Measurements from ENCODE around the gene ULK4. TPM values are rescaled to one million over a fixed set of nuclear protein-coding genes. Genes with fewer than 3 reads are reported as not detected.

The ULK4 gene
- total RNA-seq, 1 experiment from 2014 or later, result 4.2 TPM

- Mint-ChIP-seq H3K36me3 (ENCODE audit: insufficient read depth, unreplicated experiment) (no peaks in the 10 kb centered on the region), H3K27me3 (ENCODE audit: insufficient read depth, unreplicated experiment) (peaks cover 6% of the 10 kb centered on the region), H3K4me1 (ENCODE audit: low read depth, unreplicated experiment) (no peaks in the 10 kb centered on the region), H3K4me3 (ENCODE audit: unreplicated experiment) (no peak overlapping the region), H3K27ac (ENCODE audit: unreplicated experiment) (no peak overlapping the region), H3K9me3 (ENCODE audit: unreplicated experiment) (peaks cover 22% of the 10 kb centered on the region)
- no peaks in the 10 kb centered on the region for H3K4me1 ChIP-seq
- TF ChIP-seq, protein P1, sequence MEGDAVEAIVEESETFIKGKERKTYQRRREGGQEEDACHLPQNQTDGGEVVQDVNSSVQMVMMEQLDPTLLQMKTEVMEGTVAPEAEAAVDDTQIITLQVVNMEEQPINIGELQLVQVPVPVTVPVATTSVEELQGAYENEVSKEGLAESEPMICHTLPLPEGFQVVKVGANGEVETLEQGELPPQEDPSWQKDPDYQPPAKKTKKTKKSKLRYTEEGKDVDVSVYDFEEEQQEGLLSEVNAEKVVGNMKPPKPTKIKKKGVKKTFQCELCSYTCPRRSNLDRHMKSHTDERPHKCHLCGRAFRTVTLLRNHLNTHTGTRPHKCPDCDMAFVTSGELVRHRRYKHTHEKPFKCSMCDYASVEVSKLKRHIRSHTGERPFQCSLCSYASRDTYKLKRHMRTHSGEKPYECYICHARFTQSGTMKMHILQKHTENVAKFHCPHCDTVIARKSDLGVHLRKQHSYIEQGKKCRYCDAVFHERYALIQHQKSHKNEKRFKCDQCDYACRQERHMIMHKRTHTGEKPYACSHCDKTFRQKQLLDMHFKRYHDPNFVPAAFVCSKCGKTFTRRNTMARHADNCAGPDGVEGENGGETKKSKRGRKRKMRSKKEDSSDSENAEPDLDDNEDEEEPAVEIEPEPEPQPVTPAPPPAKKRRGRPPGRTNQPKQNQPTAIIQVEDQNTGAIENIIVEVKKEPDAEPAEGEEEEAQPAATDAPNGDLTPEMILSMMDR (IDR thresholded peaks at IDR 0.05; ENCODE audit: insufficient read depth in 1 of 2, low read depth in 1 of 2, low read length in 1 of 2, severe bottlenecking in 1 of 2, unreplicated experiment in 1 of 2), result no peak
- intact Hi-C loops (cut with micrococcal nuclease; ENCODE audit: unreplicated experiment), result no loop called here
- CTCF ChIA-PET, result no interaction called here
- no peak overlapping the region for H3K4me3 ChIP-seq (ENCODE audit: low read depth, low read length)
- H3K9me3 ChIP-seq, result no peaks in the 10 kb centered on the region; the same call in 1 of the 2 replicates
- POLR2A ChIA-PET, result no interaction called here
- BruUV-seq (replicated peaks), result no TSS peak
- H3K27me3 ChIP-seq (replicated peaks; ENCODE audit: control insufficient read depth, insufficient read depth, low read length), result no peaks in the 10 kb centered on the region
- DNase-seq, result no peak
- no peaks in the 10 kb centered on the region for H3K36me3 ChIP-seq (ENCODE audit: control insufficient read depth, insufficient read depth, low read length)
These were observed 453.7 kb downstream of the ULK4 start for GRCh38 chr3:41508063-41508696.

- POLR2A ChIA-PET, result no interaction called here
These were observed 454.4 kb downstream of the ULK4 start for GRCh38 chr3:41507336-41508062.

GRCh38 chr3:41503998-41504623 lies 457.8 kb downstream of the ULK4 start:
- Mint-ChIP-seq H3K4me3 (ENCODE audit: unreplicated experiment) (no peak overlapping the region), H3K4me1 (ENCODE audit: low read depth, unreplicated experiment) (no peaks in the 10 kb centered on the region), H3K36me3 (ENCODE audit: insufficient read depth, unreplicated experiment) (no peaks in the 10 kb centered on the region), H3K27me3 (ENCODE audit: insufficient read depth, unreplicated experiment) (peaks cover 4% of the 10 kb centered on the region), H3K27ac (ENCODE audit: unreplicated experiment) (no peak overlapping the region), H3K9me3 (ENCODE audit: unreplicated experiment) (peaks cover 8% of the 10 kb centered on the region)
- H3K36me3 ChIP-seq (ENCODE audit: control insufficient read depth, insufficient read depth, low read length), result no peaks in the 10 kb centered on the region
- ChIA-PET CTCF (no interaction called here), POLR2A (no interaction called here)
- DNase-seq, result no peak
- BruUV-seq (replicated peaks), result no TSS peak
- TF ChIP-seq, protein P1 (IDR thresholded peaks at IDR 0.05; ENCODE audit: insufficient read depth in 1 of 2, low read depth in 1 of 2, low read length in 1 of 2, severe bottlenecking in 1 of 2, unreplicated experiment in 1 of 2), result no peak
- no peaks in the 10 kb centered on the region for H3K9me3 ChIP-seq
- H3K4me1 ChIP-seq, result no peaks in the 10 kb centered on the region
- H3K27me3 ChIP-seq (replicated peaks; ENCODE audit: control insufficient read depth, insufficient read depth, low read length), result no peaks in the 10 kb centered on the region
- H3K4me3 ChIP-seq (ENCODE audit: low read depth, low read length), result no peak overlapping the region
- intact Hi-C loops (cut with micrococcal nuclease; ENCODE audit: unreplicated experiment), result no loop called here

More at GRCh38 chr3:41507336-41508062, 454.4 kb downstream of the ULK4 start:
- Mint-ChIP-seq H3K4me1 (ENCODE audit: low read depth, unreplicated experiment) (no peaks in the 10 kb centered on the region), H3K4me3 (ENCODE audit: unreplicated experiment) (no peak overlapping the region), H3K9me3 (ENCODE audit: unreplicated experiment) (peaks cover 22% of the 10 kb centered on the region), H3K27me3 (ENCODE audit: insufficient read depth, unreplicated experiment) (peaks cover 6% of the 10 kb centered on the region), H3K36me3 (ENCODE audit: insufficient read depth, unreplicated experiment) (no peaks in the 10 kb centered on the region), H3K27ac (ENCODE audit: unreplicated experiment) (no peak overlapping the region)
- CTCF ChIA-PET, result interaction anchor here (0.6 kb wide), 1 partner anchor 996 kb away, joined by 4 read pairs; no protein-coding TSS in a partner anchor
- no peak for DNase-seq
- Histone ChIP-seq H3K4me3 (ENCODE audit: low read depth, low read length) (no peak overlapping the region), H3K4me1 (no peaks in the 10 kb centered on the region), H3K9me3 (no peaks in the 10 kb centered on the region; the same call in 1 of the 2 replicates), H3K27me3 (replicated peaks; ENCODE audit: control insufficient read depth, insufficient read depth, low read length) (no peaks in the 10 kb centered on the region), H3K36me3 (ENCODE audit: control insufficient read depth, insufficient read depth, low read length) (no peaks in the 10 kb centered on the region)
- intact Hi-C loops (cut with micrococcal nuclease; ENCODE audit: unreplicated experiment), result no loop called here
- TF ChIP-seq, protein P1 (IDR thresholded peaks at IDR 0.05; ENCODE audit: insufficient read depth in 1 of 2, low read depth in 1 of 2, low read length in 1 of 2, severe bottlenecking in 1 of 2, unreplicated experiment in 1 of 2), result no peak
- no TSS peak for BruUV-seq (replicated peaks)
